Subcutaneous adipose tissue (tissue), 4 donors: ENCODE measurements around the gene AMFR. TPM values are rescaled to one million over a fixed set of nuclear protein-coding genes. Genes with fewer than 3 reads are reported as not detected.

Source experiments
- CTCF ChIP-seq: fragments of 450-650 bp; IDR thresholded peaks from one replicate; pipeline ENCODE4 v1.5.1; 2016; ENCODE audit warnings: low read depth, mild to moderate bottlenecking, control low read depth, antibody characterized with exemption, moderate library complexity
- total RNA-seq, 4 donors: library from RNA; depleted of rRNA; stranded (reverse); fragments of >200 nt; gene quantifications; one replicate each; pipeline ENCODE4 v1.1.0, GENCODE V29; 2016

Gene AMFR
- total RNA-seq, 4 donors from 2014 or later: 168 to 186 (median 175) TPM

GRCh38 chr16:56332464-56333079, 92.8 kb downstream of the AMFR start:
- no peak for TF ChIP-seq CTCF

GRCh38 chr16:56331915-56332314, 93.4 kb downstream of the AMFR start:
- TF ChIP-seq CTCF: no peak

GRCh38 chr16:56331399-56331798, 93.9 kb downstream of the AMFR start:
- TF ChIP-seq CTCF: no peak

GRCh38 chr16:56330476-56330875, 94.9 kb downstream of the AMFR start:
- no peak for TF ChIP-seq CTCF

GRCh38 chr16:56329887-56330286, 95.5 kb downstream of the AMFR start:
- TF ChIP-seq CTCF: no peak

GRCh38 chr16:56328276-56329022, 96.9 kb downstream of the AMFR start:
- no peak for TF ChIP-seq CTCF

GRCh38 chr16:56327929-56328258, 97.5 kb downstream of the AMFR start:
- TF ChIP-seq CTCF: no peak
